ENCODE results near the gene FTCDNL1.
A peak's percentile ranks its signal among the peaks of the same experiment; 100 is the strongest.

Gene FTCDNL1

GRCh38 chr2:199850718-199851500 is at the start of gene FTCDNL1:
Gene FTCDNL1, minus strand, starts transcription at chr2:199851192. Its CDS starts 2,230 bp downstream, at chr2:199848962.
- Histone ChIP-seq H3K27me3 (replicated peaks; ENCODE audit: insufficient read depth, low read length) (no peaks in the 10 kb centered on the region), H3K36me3 (replicated peaks; ENCODE audit: insufficient read depth, low read length) (no peaks in the 10 kb centered on the region), H3F3A (ENCODE audit: insufficient read depth, low read length) (no peaks in the 10 kb centered on the region), H3K4me3 (ENCODE audit: low read length) (peak within 1 kb of the TSS; percentile 87), H3K9me3 (replicated peaks; ENCODE audit: insufficient read depth, low read length) (no peaks in the 10 kb centered on the region), H4K20me1 (ENCODE audit: insufficient read depth, low read length) (no peaks in the 10 kb centered on the region), H2AFZ (ENCODE audit: low read length) (peak within 1 kb of the TSS; percentile 93), H3K4me2 (ENCODE audit: low read depth, low read length) (peak within 1 kb of the TSS; percentile 85), H3K27ac (ENCODE audit: low read length) (no peak within 1 kb of the TSS), H3K79me2 (ENCODE audit: low read length) (no peaks in the 10 kb centered on the region), H3K9me2 (replicated peaks; ENCODE audit: insufficient read depth, low read length) (no peaks in the 10 kb centered on the region), H3K4me1 (ENCODE audit: low read length) (no peaks in the 10 kb centered on the region), H3K9ac (ENCODE audit: low read length) (peak within 1 kb of the TSS; percentile 64)
- DNase-seq = peak; percentile 67
- TF ChIP-seq EZH2 (optimal IDR thresholded peaks at IDR 0.05; ENCODE audit: low read depth, low read length) (no peak), CTCF (IDR thresholded peaks at IDR 0.05; ENCODE audit: low read length) (peak; percentile 58), EZH2phosphoT487 (IDR thresholded peaks at IDR 0.05; ENCODE audit: low read length) (no peak)

GRCh38 chr2:199896617-199897016 is 45.6 kb upstream of the FTCDNL1 start:
- Histone ChIP-seq H3K4me3 (ENCODE audit: low read length) (no peak overlapping the region), H3K4me1 (ENCODE audit: low read length) (no peaks in the 10 kb centered on the region), H3K27ac (ENCODE audit: low read length) (no peak overlapping the region), H3K9me2 (replicated peaks; ENCODE audit: insufficient read depth, low read length) (no peaks in the 10 kb centered on the region), H3K9me3 (replicated peaks; ENCODE audit: insufficient read depth, low read length) (no peaks in the 10 kb centered on the region), H3K4me2 (ENCODE audit: low read depth, low read length) (no peak overlapping the region), H2AFZ (ENCODE audit: low read length) (no peak overlapping the region), H3K36me3 (replicated peaks; ENCODE audit: insufficient read depth, low read length) (no peaks in the 10 kb centered on the region), H3F3A (ENCODE audit: insufficient read depth, low read length) (no peaks in the 10 kb centered on the region), H3K79me2 (ENCODE audit: low read length) (no peaks in the 10 kb centered on the region), H4K20me1 (ENCODE audit: insufficient read depth, low read length) (no peaks in the 10 kb centered on the region), H3K9ac (ENCODE audit: low read length) (no peak overlapping the region), H3K27me3 (replicated peaks; ENCODE audit: insufficient read depth, low read length) (no peaks in the 10 kb centered on the region)
- DNase-seq = no peak
- TF ChIP-seq EZH2phosphoT487 (IDR thresholded peaks at IDR 0.05; ENCODE audit: low read length) (no peak), CTCF (IDR thresholded peaks at IDR 0.05; ENCODE audit: low read length) (no peak), EZH2 (optimal IDR thresholded peaks at IDR 0.05; ENCODE audit: low read depth, low read length) (no peak)

GRCh38 chr2:199895406-199895805 is 44.4 kb upstream of the FTCDNL1 start:
- TF ChIP-seq EZH2phosphoT487 (IDR thresholded peaks at IDR 0.05; ENCODE audit: low read length) = no peak
- no peak for TF ChIP-seq EZH2 (optimal IDR thresholded peaks at IDR 0.05; ENCODE audit: low read depth, low read length)
- TF ChIP-seq CTCF (IDR thresholded peaks at IDR 0.05; ENCODE audit: low read length) = no peak
- Histone ChIP-seq H3K4me3 (ENCODE audit: low read length) (no peak overlapping the region), H4K20me1 (ENCODE audit: insufficient read depth, low read length) (no peaks in the 10 kb centered on the region), H3K9me3 (replicated peaks; ENCODE audit: insufficient read depth, low read length) (no peaks in the 10 kb centered on the region), H3K9me2 (replicated peaks; ENCODE audit: insufficient read depth, low read length) (no peaks in the 10 kb centered on the region), H2AFZ (ENCODE audit: low read length) (no peak overlapping the region), H3K79me2 (ENCODE audit: low read length) (no peaks in the 10 kb centered on the region), H3F3A (ENCODE audit: insufficient read depth, low read length) (no peaks in the 10 kb centered on the region), H3K4me2 (ENCODE audit: low read depth, low read length) (no peak overlapping the region), H3K27me3 (replicated peaks; ENCODE audit: insufficient read depth, low read length) (no peaks in the 10 kb centered on the region), H3K4me1 (ENCODE audit: low read length) (no peaks in the 10 kb centered on the region), H3K36me3 (replicated peaks; ENCODE audit: insufficient read depth, low read length) (no peaks in the 10 kb centered on the region), H3K27ac (ENCODE audit: low read length) (no peak overlapping the region), H3K9ac (ENCODE audit: low read length) (no peak overlapping the region)
- DNase-seq = no peak
